IMR-90 (cell line): ENCODE measurements around the gene NCK1. TPM values are rescaled to one million over a fixed set of nuclear protein-coding genes. Genes with fewer than 3 reads are reported as not detected.
A peak's percentile ranks its signal among the peaks of the same experiment; 100 is the strongest.

Experiments used
- ATAC-seq: fragments of 200-7000 bp; cut with Tn5 transposase; 2 replicates; pipeline ENCODE4 v1.9.1; 2020; ENCODE audit warnings: low read depth, mild to moderate bottlenecking, moderate library complexity
- BruUV-seq: library from RNA; stranded (reverse); fragments of 400-500 nt; replicated peaks from 2 replicates; lab custom pipeline; 2021; lab: Mats Ljungman, UMichigan
- CTCF ChIA-PET: fragments of 300-600 bp; formaldehyde crosslinking; extraction: SDS; loops from one replicate; lab custom pipeline; 2021; ENCODE audit warnings: antibody characterized with exemption; lab: Yijun Ruan, JAX
- POLR2A ChIA-PET: fragments of 300-600 bp; sonication (Branson Sonifier 250); formaldehyde crosslinking; loops from one replicate; lab custom pipeline; 2022; ENCODE audit warnings: antibody characterized with exemption; ENCODE audit not compliant: unreplicated experiment; lab: Charles Lee
- DNase-seq: peaks from one replicate; pipeline ENCODE4 v3.0.0; 2013
- H2AFZ ChIP-seq: replicated peaks from 2 replicates; pipeline ENCODE3; 2013; ENCODE audit warnings: low read length, mild to moderate bottlenecking; ENCODE audit not compliant: poor library complexity
- H2AK5ac ChIP-seq: 2 replicates; pipeline ENCODE4 v1.6.1; 2013; ENCODE audit warnings: low read depth, low read length, inconsistent platforms
- H2AK9ac ChIP-seq: replicated peaks from 2 replicates; pipeline ENCODE3; 2013; ENCODE audit warnings: mild to moderate bottlenecking, low read depth, low read length, moderate library complexity; ENCODE audit not compliant: poor library complexity
- H2BK120ac ChIP-seq: 2 replicates; pipeline ENCODE4 v1.6.1; 2013; ENCODE audit warnings: low read depth, low read length, inconsistent platforms
- H2BK15ac ChIP-seq: 3 replicates; pipeline ENCODE4 v1.6.1; 2013; ENCODE audit warnings: low read depth, low read length, inconsistent platforms
- H2BK20ac ChIP-seq: 2 replicates; pipeline ENCODE4 v1.6.1; 2013; ENCODE audit warnings: low read depth, mild to moderate bottlenecking, inconsistent platforms, low read length, moderate library complexity
- H2BK5ac ChIP-seq: 2 replicates; pipeline ENCODE4 v1.6.1; 2013; ENCODE audit warnings: mild to moderate bottlenecking, low read depth, low read length, inconsistent platforms; ENCODE audit not compliant: poor library complexity, severe bottlenecking
- H3K14ac ChIP-seq: replicated peaks from 2 replicates; pipeline ENCODE4 v1.6.1; 2013; ENCODE audit warnings: low read depth, low read length, inconsistent platforms
- H3K18ac ChIP-seq: 2 replicates; pipeline ENCODE4 v1.6.1; 2013; ENCODE audit warnings: low read depth, low read length, control low read depth
- H3K23ac ChIP-seq: 2 replicates; pipeline ENCODE4 v1.6.1; 2013; ENCODE audit warnings: low read depth, low read length, inconsistent platforms
- H3K27ac ChIP-seq: 2 replicates; pipeline ENCODE4 v1.5.1; 2013; ENCODE audit warnings: mild to moderate bottlenecking, control low read depth, low read length; ENCODE audit not compliant: insufficient read depth
- H3K27me3 ChIP-seq: 2 replicates; pipeline ENCODE4 v1.6.1; 2013; ENCODE audit warnings: low read length; ENCODE audit not compliant: control insufficient read depth, insufficient read depth
- H3K36me3 ChIP-seq: 2 replicates; pipeline ENCODE4 v1.6.1; 2013; ENCODE audit warnings: low read length, mixed read lengths; ENCODE audit not compliant: control insufficient read depth, insufficient read depth
- H3K4ac ChIP-seq: 2 replicates; pipeline ENCODE4 v1.6.1; 2013; ENCODE audit warnings: low read depth, low read length, inconsistent platforms
- H3K4me1 ChIP-seq: 2 replicates; pipeline ENCODE4 v1.6.1; 2013; ENCODE audit warnings: low read length, mixed read lengths; ENCODE audit not compliant: control insufficient read depth, insufficient read depth
- H3K4me2 ChIP-seq: 2 replicates; pipeline ENCODE4 v1.6.1; 2013; ENCODE audit warnings: low read depth, mild to moderate bottlenecking, control low read depth, low read length, moderate library complexity
- H3K4me3 ChIP-seq: 2 replicates; pipeline ENCODE4 v1.5.1; 2013; ENCODE audit warnings: low read depth, mild to moderate bottlenecking, control low read depth, low read length, moderate library complexity; ENCODE audit not compliant: insufficient read depth
- H3K56ac ChIP-seq: 2 replicates; pipeline ENCODE4 v1.6.1; 2013; ENCODE audit warnings: low read length, inconsistent platforms; ENCODE audit not compliant: insufficient read depth; ENCODE audit errors: extremely low read depth
- H3K79me1 ChIP-seq, 2 experiments: 2 replicates each; pipeline ENCODE4 v1.6.1; 2013; ENCODE audit warnings: low read length in 2 of 2, inconsistent platforms in 1 of 2, low read depth in 1 of 2
- H3K9ac ChIP-seq: 2 replicates; pipeline ENCODE4 v1.6.1; 2013; ENCODE audit warnings: low read depth, low read length, control low read depth
- H3K9me1 ChIP-seq: 2 replicates; pipeline ENCODE4 v1.6.1; 2013; ENCODE audit warnings: low read length, inconsistent platforms; ENCODE audit not compliant: insufficient read depth
- H3K9me3 ChIP-seq: 2 replicates; pipeline ENCODE4 v1.6.1; 2013; ENCODE audit warnings: low read length; ENCODE audit not compliant: control insufficient read depth, insufficient read depth
- H4K20me1 ChIP-seq: 2 replicates; pipeline ENCODE4 v1.6.1; 2013; ENCODE audit warnings: low read length, inconsistent platforms; ENCODE audit not compliant: insufficient read depth
- H4K5ac ChIP-seq: 2 replicates; pipeline ENCODE4 v1.6.1; 2013; ENCODE audit warnings: mild to moderate bottlenecking, low read depth, low read length, control low read depth
- H4K8ac ChIP-seq, 2 experiments: 2 replicates each; pipeline ENCODE4 v1.6.1; 2013; ENCODE audit warnings: low read depth in 2 of 2, low read length in 2 of 2, control low read depth in 1 of 2, inconsistent platforms in 1 of 2
- H4K91ac ChIP-seq: 2 replicates; pipeline ENCODE4 v1.6.1; 2013; ENCODE audit warnings: low read depth, low read length, inconsistent platforms; ENCODE audit not compliant: insufficient read depth
- CHD1 ChIP-seq: IDR thresholded peaks from 2 replicates; pipeline ENCODE4 v1.6.1; 2012; ENCODE audit warnings: low read depth, low read length, improper control_type of control experiment
- MAFK ChIP-seq: IDR thresholded peaks from 2 replicates; pipeline ENCODE4 v1.6.1; 2012; ENCODE audit warnings: low read depth, low read length, improper control_type of control experiment
- MXI1 ChIP-seq: IDR thresholded peaks from 2 replicates; pipeline ENCODE4 v1.6.1; 2012; ENCODE audit warnings: low read depth, mild to moderate bottlenecking, low read length, moderate library complexity, borderline replicate concordance
- NFE2L2 ChIP-seq: fragments of 150-350 bp; IDR thresholded peaks from 2 replicates; pipeline ENCODE4 v1.6.1; 2016; ENCODE audit warnings: low read depth, mild to moderate bottlenecking, low read length
- POLR2A ChIP-seq: IDR thresholded peaks from 2 replicates; pipeline ENCODE4 v1.6.1; 2012; ENCODE audit warnings: mild to moderate bottlenecking, low read depth, low read length
- RCOR1 ChIP-seq: IDR thresholded peaks from 2 replicates; pipeline ENCODE4 v1.6.1; 2012; ENCODE audit warnings: mild to moderate bottlenecking, low read length, improper control_type of control experiment; ENCODE audit not compliant: insufficient replicate concordance
- WGBS, 2 experiments: methylation state at CpG; one replicate each; pipeline versions ENCODE4 v1.1.5 to v1.1.7; 2013; ENCODE audit warnings: missing lambda C conversion rate in 2 of 2; ENCODE audit not compliant: insufficient read length in 1 of 2; ENCODE audit errors: extremely low coverage in 2 of 2; 5-methylcytosine and 5-hydroxymethylcytosine counted together
- dilution Hi-C: fragments of 300-500 bp; cut with HindIII; formaldehyde crosslinking; loops from one replicate; pipeline ENCODE4 v1.14.3; 2018; ENCODE audit warnings: low sequenced_read_pairs; ENCODE audit not compliant: unreplicated experiment
- in situ Hi-C: fragments of 300-500 bp; cut with MboI; formaldehyde crosslinking; loops from 3 replicates; pipeline ENCODE4 v1.14.3; 2019; ENCODE audit warnings: low sequenced_read_pairs, inconsistent platforms, mixed read lengths
- intact Hi-C: fragments of 100-400 bp; cut with micrococcal nuclease; formaldehyde crosslinking; loops from 2 replicates; pipeline ENCODE4 v1.10.0; 2022
- polyA plus RNA-seq, 3 experiments: library from polyadenylated mRNA; depleted of rRNA; stranded (reverse); fragments of >200 nt; gene quantifications; 2 replicates each; pipeline ENCODE4 v1.2.3, GENCODE V29; 2012; ENCODE audit warnings: low replicate concordance in 1 of 3
- total RNA-seq: library from RNA; depleted of rRNA; stranded (reverse); fragments of >200 nt; gene quantifications from 2 replicates; pipeline ENCODE4 v1.2.3, GENCODE V29; 2012
- TF ChIP-seq, protein P1 (sequence below): conservative IDR thresholded peaks from 2 replicates; pipeline ENCODE4 v1.5.1; 2012; ENCODE audit warnings: mild to moderate bottlenecking, low read depth, low read length, improper control_type of control experiment

Gene NCK1
- total and polyA plus RNA-seq, 2 of the 4 experiments (the other 2 are of a cell fraction) = 23.7 to 24.3 TPM

- TF ChIP-seq CHD1 = no peak
- no peak for TF ChIP-seq RCOR1
- no peak for TF ChIP-seq POLR2A
- no peak for TF ChIP-seq MXI1
- no peak for TF ChIP-seq MAFK
Observed at GRCh38 chr3:136831461-136831860, 30.5 kb upstream of the NCK1 start (continued).

DNA sequence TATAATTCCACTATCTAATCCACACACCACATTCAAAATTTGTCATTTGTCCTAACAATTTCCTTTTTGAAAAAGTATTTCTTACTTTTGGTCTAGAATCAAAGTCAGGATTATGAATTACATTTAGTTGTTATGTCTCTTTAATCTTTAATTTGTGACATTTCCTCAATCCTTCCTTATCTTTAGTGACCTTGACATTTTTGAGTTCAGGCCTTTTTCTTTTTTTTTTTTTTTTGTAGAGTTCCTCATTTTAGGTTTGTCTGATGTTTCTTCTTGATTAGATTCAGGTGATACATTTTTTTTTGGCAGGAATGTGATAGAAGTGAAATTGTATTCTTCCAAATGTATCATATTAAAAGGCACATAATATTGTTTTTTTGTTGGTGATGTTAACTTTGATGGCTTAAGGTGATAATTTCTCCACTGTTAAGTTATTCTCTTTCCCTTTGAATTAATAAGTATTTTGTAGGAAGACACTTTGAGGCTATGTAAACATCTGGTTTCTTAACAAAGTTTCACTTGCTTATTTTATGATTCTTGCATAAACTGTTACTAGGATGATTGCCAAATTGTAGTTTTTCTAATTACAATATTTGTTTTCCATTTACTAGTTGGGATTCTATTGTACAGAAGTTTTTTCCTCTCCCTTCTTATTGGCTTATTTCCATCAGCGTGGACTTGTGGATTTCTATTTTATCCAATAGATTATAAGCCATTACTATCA, 26.8 kb upstream of the NCK1 start:
- Histone ChIP-seq H3K23ac (peak overlapping the region; percentile 59; the same call in 1 of the 2 replicates), H3K14ac (no peak overlapping the region), H2AFZ (no peak overlapping the region), H2BK120ac (0 out of 2 replicates have a peak overlapping the region, but pooled peaks have one; percentile 42), H2AK9ac (no peak overlapping the region), H4K5ac (peak overlapping the region; percentile 11; the same call in 1 of the 2 replicates), H4K20me1 (no peaks in the 10 kb centered on the region), H3K4ac (0 out of 2 replicates have a peak overlapping the region, but pooled peaks have one; percentile 56), H3K4me2 (peak overlapping the region; percentile 46; the same call in 1 of the 2 replicates), H3K27ac (no peak overlapping the region), H3K9me1 (peaks cover 8% of the 10 kb centered on the region; the same call in 1 of the 2 replicates), H3K4me1 (peaks cover 18% of the 10 kb centered on the region), H4K91ac (no peak overlapping the region), H3K18ac (no peak overlapping the region), H2AK5ac (no peak overlapping the region), H2BK20ac (no peak overlapping the region), H3K9ac (no peak overlapping the region), H2BK15ac (no peak overlapping the region), H3K27me3 (no peaks in the 10 kb centered on the region), H3K9me3 (no peaks in the 10 kb centered on the region), H3K56ac (no peak overlapping the region), H3K79me1 (peaks cover 30 to 54% of the 10 kb centered on the region in 2 experiments), H4K8ac (no peak overlapping the region), H3K36me3 (no peaks in the 10 kb centered on the region), H3K4me3 (no peak overlapping the region), H2BK5ac (peak overlapping the region; percentile 41)
- no peak for ATAC-seq
- TF ChIP-seq, protein P1, sequence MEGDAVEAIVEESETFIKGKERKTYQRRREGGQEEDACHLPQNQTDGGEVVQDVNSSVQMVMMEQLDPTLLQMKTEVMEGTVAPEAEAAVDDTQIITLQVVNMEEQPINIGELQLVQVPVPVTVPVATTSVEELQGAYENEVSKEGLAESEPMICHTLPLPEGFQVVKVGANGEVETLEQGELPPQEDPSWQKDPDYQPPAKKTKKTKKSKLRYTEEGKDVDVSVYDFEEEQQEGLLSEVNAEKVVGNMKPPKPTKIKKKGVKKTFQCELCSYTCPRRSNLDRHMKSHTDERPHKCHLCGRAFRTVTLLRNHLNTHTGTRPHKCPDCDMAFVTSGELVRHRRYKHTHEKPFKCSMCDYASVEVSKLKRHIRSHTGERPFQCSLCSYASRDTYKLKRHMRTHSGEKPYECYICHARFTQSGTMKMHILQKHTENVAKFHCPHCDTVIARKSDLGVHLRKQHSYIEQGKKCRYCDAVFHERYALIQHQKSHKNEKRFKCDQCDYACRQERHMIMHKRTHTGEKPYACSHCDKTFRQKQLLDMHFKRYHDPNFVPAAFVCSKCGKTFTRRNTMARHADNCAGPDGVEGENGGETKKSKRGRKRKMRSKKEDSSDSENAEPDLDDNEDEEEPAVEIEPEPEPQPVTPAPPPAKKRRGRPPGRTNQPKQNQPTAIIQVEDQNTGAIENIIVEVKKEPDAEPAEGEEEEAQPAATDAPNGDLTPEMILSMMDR = no peak
- TF ChIP-seq NFE2L2 = no peak
- no peak for DNase-seq
- CTCF ChIA-PET = no interaction called here
- dilution Hi-C loops (no loop called here), in situ Hi-C loops (no loop called here), intact Hi-C loops (no loop called here)
- BruUV-seq = no TSS peak
- POLR2A ChIA-PET = no interaction called here
- no CpG with 5 or more reads among the region's 1 CpG for WGBS, 2 experiments
